ENCODE data around the gene RPL36. TPM values are rescaled to one million over a fixed set of nuclear protein-coding genes. Genes with fewer than 3 reads are reported as not detected.

Gene RPL36
- total RNA-seq, 1 donor from 2014 or later: 1,016 TPM

DNA sequence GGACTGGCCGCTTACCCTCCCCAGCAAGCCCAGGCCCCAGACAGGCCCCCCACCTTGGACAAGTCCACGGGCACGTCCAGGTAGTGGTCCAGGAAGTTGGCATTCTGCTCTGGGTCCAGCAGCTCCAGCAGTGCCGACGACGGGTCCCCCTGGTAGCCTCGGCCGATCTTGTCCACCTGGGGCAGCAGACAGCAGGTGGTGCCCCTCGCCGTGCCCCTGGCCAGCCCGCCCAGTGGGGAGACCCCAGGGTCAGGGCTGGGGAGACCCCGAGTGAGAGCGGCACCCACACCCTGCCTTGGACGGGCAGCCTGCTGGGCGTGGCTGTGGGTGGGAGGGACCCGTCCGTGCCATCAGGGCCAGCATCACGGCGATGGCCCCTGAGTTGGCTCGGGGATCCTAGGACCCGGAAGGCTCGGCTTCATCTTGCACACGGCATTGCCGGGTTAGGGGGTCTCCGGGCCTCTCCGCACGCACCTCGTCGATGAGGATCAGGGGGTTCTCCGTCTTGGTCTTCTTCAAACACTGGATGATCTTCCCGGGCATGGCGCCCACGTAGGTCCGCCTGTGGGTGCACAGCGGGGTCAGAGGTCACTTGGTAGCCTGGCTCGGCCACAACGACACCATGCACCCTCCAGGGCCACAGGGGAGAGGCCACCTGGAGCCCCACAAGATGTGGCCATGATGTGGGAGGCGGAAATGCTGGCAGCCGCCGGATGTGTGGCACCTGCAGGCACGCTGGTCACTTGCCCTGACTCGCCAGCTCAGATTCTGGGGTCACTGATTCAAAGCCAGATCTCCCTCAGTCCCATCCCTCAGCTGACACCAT is 6.3 kb downstream of the RPL36 start:
- TF ChIP-seq, protein P1, sequence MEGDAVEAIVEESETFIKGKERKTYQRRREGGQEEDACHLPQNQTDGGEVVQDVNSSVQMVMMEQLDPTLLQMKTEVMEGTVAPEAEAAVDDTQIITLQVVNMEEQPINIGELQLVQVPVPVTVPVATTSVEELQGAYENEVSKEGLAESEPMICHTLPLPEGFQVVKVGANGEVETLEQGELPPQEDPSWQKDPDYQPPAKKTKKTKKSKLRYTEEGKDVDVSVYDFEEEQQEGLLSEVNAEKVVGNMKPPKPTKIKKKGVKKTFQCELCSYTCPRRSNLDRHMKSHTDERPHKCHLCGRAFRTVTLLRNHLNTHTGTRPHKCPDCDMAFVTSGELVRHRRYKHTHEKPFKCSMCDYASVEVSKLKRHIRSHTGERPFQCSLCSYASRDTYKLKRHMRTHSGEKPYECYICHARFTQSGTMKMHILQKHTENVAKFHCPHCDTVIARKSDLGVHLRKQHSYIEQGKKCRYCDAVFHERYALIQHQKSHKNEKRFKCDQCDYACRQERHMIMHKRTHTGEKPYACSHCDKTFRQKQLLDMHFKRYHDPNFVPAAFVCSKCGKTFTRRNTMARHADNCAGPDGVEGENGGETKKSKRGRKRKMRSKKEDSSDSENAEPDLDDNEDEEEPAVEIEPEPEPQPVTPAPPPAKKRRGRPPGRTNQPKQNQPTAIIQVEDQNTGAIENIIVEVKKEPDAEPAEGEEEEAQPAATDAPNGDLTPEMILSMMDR (conservative IDR thresholded peaks at IDR 0.05): no peak
- H3K36me3 Mint-ChIP-seq: no peaks in the 10 kb centered on the region
- no peak for DNase-seq (ENCODE audit: extremely low spot score, unreplicated experiment)
- H3K9me3 Mint-ChIP-seq: no peaks in the 10 kb centered on the region
- no peaks in the 10 kb centered on the region for H3K4me1 Mint-ChIP-seq (ENCODE audit: unreplicated experiment)
- no peaks in the 10 kb centered on the region for H3K27me3 Mint-ChIP-seq
- H3K4me3 Mint-ChIP-seq: no peak overlapping the region
- H3K27ac Mint-ChIP-seq: no peak overlapping the region

DNA sequence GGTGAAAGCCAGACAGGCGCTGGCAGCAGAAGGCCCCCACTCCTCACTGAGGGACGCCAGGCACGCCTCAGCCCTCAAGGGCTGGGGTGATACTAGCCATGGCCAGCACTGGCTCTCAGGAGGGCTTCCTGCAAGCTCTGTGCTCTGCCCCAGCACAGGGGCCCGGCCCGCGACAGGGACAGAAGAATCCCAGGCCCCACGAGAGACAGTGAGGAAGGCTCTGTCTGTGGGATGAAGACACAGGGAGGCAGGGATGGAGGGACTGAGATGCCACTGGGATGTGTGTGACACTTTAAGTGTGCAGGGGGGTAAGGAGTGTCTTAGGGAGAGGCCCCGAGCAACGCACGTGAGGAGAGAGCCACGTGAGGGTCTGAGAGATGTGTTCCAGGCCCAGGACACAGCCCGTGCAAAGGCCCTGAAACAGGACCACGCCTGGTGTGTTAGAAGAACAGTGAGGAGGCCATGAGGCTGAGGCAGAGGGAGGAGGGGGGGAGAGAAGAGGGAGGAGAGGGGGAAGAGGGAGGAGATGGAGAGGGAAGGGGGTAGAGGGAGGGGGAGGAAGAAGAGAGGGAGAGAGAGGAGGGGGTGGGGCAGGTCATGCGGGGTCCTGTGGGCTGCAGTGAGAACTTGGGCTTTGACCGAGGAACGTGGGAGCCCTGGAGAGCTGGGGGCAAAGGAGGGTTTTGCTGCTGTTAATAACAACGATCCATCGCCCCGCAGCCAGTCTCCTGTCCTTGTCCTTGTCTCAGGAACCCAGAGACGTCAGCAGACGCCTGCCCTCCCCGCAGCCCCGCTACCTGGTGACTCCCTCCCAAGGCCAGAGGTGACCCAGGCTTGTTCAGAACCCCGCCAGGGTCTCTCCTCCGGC is 7.2 kb downstream of the RPL36 start:
- H3K4me1 Mint-ChIP-seq (ENCODE audit: unreplicated experiment): no peaks in the 10 kb centered on the region
- TF ChIP-seq, protein P1 (conservative IDR thresholded peaks at IDR 0.05): no peak
- H3K27ac Mint-ChIP-seq: no peak overlapping the region
- no peak overlapping the region for H3K4me3 Mint-ChIP-seq
- no peak for DNase-seq (ENCODE audit: extremely low spot score, unreplicated experiment)
- no peaks in the 10 kb centered on the region for H3K36me3 Mint-ChIP-seq
- no peaks in the 10 kb centered on the region for H3K9me3 Mint-ChIP-seq
- no peaks in the 10 kb centered on the region for H3K27me3 Mint-ChIP-seq

DNA sequence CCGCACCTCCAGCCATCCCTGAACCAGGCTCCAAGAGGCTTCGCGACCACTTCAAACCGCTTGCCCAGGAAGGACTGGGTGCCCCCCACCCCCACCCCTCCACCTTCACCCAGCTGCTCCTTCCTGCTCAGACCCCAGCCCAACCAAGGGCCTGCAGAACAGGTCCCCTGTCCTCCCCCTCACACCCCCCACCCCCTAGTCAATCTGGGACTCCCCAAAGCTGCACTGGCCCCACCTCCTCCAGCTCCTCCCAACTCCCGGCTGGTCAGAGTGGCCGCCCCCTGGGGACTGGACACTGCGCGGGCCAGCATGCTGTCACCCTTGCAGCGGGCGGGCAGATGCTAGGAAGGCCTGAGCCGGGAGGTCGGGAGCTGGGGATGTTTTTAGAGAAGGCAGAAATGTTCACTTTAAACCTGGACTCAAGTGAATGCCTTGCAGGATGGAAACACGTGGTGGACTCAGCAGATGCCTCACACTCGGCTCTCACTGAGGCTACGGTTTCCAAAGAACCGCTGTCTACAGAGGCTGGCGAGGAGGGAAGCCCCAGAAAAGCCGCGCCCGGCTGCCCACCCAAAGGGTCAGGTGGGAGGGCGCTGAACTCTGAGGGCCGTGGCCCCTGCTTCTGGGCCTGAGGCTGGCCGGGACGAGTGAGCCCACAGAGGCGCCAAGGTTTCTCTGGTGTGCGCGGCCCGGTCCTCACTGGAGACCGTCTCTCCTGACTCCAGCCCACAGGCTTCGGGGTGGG is 8.0 kb downstream of the RPL36 start:
- Mint-ChIP-seq H3K4me1 (ENCODE audit: unreplicated experiment) (no peaks in the 10 kb centered on the region), H3K27ac (no peak overlapping the region), H3K27me3 (no peaks in the 10 kb centered on the region), H3K9me3 (no peaks in the 10 kb centered on the region), H3K36me3 (peaks cover under 1% of the 10 kb centered on the region), H3K4me3 (no peak overlapping the region)
- TF ChIP-seq, protein P1 (conservative IDR thresholded peaks at IDR 0.05): no peak
- DNase-seq (ENCODE audit: extremely low spot score, unreplicated experiment): no peak

DNA sequence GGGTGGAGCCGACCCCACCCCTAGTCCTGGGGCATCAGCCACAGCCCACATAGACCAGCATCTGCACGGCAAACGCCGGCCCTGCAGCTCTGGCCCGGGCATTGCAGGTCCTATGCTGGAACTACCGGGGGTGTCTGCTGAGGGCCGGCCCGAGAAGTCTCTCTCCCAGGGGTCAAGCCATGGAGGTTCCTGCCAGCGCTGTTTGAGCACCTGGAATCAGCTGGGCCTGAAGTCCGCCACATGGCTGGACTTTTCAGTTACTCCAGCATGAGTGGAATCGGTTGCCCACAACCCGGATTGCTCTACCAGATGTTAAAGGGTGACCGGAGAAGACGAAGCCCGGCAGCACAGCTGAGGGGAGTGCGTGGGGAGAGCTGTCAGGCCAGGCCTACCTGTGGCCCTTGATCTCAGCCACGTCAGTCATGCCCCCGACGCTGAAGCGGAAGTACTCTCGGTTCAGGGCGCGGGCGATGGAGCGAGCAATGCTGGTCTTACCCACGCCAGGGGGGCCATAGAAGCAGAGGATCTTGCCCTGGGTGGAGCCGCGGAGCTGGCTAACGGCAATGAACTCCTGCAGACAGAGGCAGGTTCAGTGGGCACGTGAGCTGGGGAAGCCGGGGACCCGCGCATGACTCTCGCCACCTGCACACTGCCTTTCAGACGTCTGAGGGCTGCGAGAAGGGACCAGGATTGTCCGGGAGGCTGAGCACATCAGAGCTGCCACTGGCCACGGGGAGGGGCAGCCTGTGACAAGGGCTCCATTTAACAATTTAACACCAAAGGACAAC is 8.7 kb downstream of the RPL36 start:
- no peaks in the 10 kb centered on the region for H3K9me3 Mint-ChIP-seq
- TF ChIP-seq, protein P1 (conservative IDR thresholded peaks at IDR 0.05): no peak
- H3K4me3 Mint-ChIP-seq: no peak overlapping the region
- no peak overlapping the region for H3K27ac Mint-ChIP-seq
- no peaks in the 10 kb centered on the region for H3K27me3 Mint-ChIP-seq
- no peak for DNase-seq (ENCODE audit: extremely low spot score, unreplicated experiment)
- H3K4me1 Mint-ChIP-seq (ENCODE audit: unreplicated experiment): no peaks in the 10 kb centered on the region
- peaks cover 5% of the 10 kb centered on the region for H3K36me3 Mint-ChIP-seq

Data from type B pancreatic cell (in vitro differentiated cells).